GM19099 (cell line): ENCODE data around the gene ZNF277.

Source experiments
- POLR2A ChIP-seq: IDR thresholded peaks from 3 replicates; pipeline ENCODE4 v1.6.1; 2011; ENCODE audit warnings: low read depth; ENCODE audit not compliant: insufficient read length; ENCODE audit errors: extremely low read depth

ZNF277 gene

GRCh38 chr7:112206238-112206990 is at the start of gene ZNF277, which contains the start of gene DOCK4:
ZNF277 (plus strand) TSS chr7:112206695; CDS start chr7:112206717, 22 bp downstream.
DOCK4 (minus strand) TSS chr7:112206399; CDS start chr7:112206138, 261 bp downstream.
- peak; percentile 41 for TF ChIP-seq POLR2A

GRCh38 chr7:112157072-112157471 is 49.4 kb upstream of the ZNF277 start:
- TF ChIP-seq POLR2A, result no peak

- TF ChIP-seq POLR2A, result no peak
Observed at GRCh38 chr7:112159351-112159750, 47.1 kb upstream of the ZNF277 start.

- TF ChIP-seq POLR2A, result no peak
Observed at GRCh38 chr7:112160130-112160770, 46.2 kb upstream of the ZNF277 start.

GRCh38 chr7:112160771-112161150 is 45.7 kb upstream of the ZNF277 start:
- TF ChIP-seq POLR2A, result no peak

- TF ChIP-seq POLR2A, result no peak
Observed at GRCh38 chr7:112161253-112162141, 45.0 kb upstream of the ZNF277 start.

GRCh38 chr7:112162142-112162766 is 44.2 kb upstream of the ZNF277 start:
- no peak for TF ChIP-seq POLR2A

- no peak for TF ChIP-seq POLR2A
Observed at GRCh38 chr7:112162784-112163506, 43.5 kb upstream of the ZNF277 start.

- TF ChIP-seq POLR2A, result no peak
Observed at GRCh38 chr7:112167147-112167546, 39.3 kb upstream of the ZNF277 start.

- no peak for TF ChIP-seq POLR2A
Observed at GRCh38 chr7:112168915-112169314, 37.6 kb upstream of the ZNF277 start.

- no peak for TF ChIP-seq POLR2A
Observed at GRCh38 chr7:112171673-112172072, 34.8 kb upstream of the ZNF277 start.

GRCh38 chr7:112172870-112173567 is 33.5 kb upstream of the ZNF277 start:
- TF ChIP-seq POLR2A, result no peak

GRCh38 chr7:112173568-112173905 is 33.0 kb upstream of the ZNF277 start:
- TF ChIP-seq POLR2A, result no peak

GRCh38 chr7:112174192-112174591 is 32.3 kb upstream of the ZNF277 start:
- TF ChIP-seq POLR2A, result no peak

- TF ChIP-seq POLR2A, result no peak
Observed at GRCh38 chr7:112176241-112176640, 30.3 kb upstream of the ZNF277 start.
